IMR-90 (cell line): ENCODE data around the gene LRIG1.

Experiments
- BHLHE40 ChIP-seq: fragments of 150-350 bp; IDR thresholded peaks from 2 replicates; pipeline ENCODE4 v1.6.1; 2016; ENCODE audit warnings: mild to moderate bottlenecking, low read depth, low read length
- CEBPB ChIP-seq: IDR thresholded peaks from 2 replicates; pipeline ENCODE4 v1.6.1; 2012; ENCODE audit warnings: low read depth, low read length, improper control_type of control experiment
- CHD1 ChIP-seq: IDR thresholded peaks from 2 replicates; pipeline ENCODE4 v1.6.1; 2012; ENCODE audit warnings: low read depth, low read length, improper control_type of control experiment
- CTCF ChIP-seq: conservative IDR thresholded peaks from 2 replicates; pipeline ENCODE4 v1.5.1; 2012; ENCODE audit warnings: mild to moderate bottlenecking, low read depth, low read length, improper control_type of control experiment
- MXI1 ChIP-seq: IDR thresholded peaks from 2 replicates; pipeline ENCODE4 v1.6.1; 2012; ENCODE audit warnings: low read depth, mild to moderate bottlenecking, low read length, moderate library complexity, borderline replicate concordance
- NFE2L2 ChIP-seq: fragments of 150-350 bp; IDR thresholded peaks from 2 replicates; pipeline ENCODE4 v1.6.1; 2016; ENCODE audit warnings: low read depth, mild to moderate bottlenecking, low read length
- POLR2A ChIP-seq: IDR thresholded peaks from 2 replicates; pipeline ENCODE4 v1.6.1; 2012; ENCODE audit warnings: mild to moderate bottlenecking, low read depth, low read length
- RAD21 ChIP-seq: IDR thresholded peaks from 2 replicates; pipeline ENCODE4 v1.6.1; 2012; ENCODE audit warnings: low read length, improper control_type of control experiment
- RFX5 ChIP-seq: IDR thresholded peaks from 2 replicates; pipeline ENCODE4 v1.8.0; 2012; ENCODE audit warnings: low read depth, mild to moderate bottlenecking, low read length, moderate library complexity
- SMC3 ChIP-seq: fragments of 150-350 bp; IDR thresholded peaks from 2 replicates; pipeline ENCODE4 v1.6.1; 2016; ENCODE audit warnings: low read depth, mild to moderate bottlenecking, antibody characterized with exemption, low read length, moderate library complexity

DNA sequence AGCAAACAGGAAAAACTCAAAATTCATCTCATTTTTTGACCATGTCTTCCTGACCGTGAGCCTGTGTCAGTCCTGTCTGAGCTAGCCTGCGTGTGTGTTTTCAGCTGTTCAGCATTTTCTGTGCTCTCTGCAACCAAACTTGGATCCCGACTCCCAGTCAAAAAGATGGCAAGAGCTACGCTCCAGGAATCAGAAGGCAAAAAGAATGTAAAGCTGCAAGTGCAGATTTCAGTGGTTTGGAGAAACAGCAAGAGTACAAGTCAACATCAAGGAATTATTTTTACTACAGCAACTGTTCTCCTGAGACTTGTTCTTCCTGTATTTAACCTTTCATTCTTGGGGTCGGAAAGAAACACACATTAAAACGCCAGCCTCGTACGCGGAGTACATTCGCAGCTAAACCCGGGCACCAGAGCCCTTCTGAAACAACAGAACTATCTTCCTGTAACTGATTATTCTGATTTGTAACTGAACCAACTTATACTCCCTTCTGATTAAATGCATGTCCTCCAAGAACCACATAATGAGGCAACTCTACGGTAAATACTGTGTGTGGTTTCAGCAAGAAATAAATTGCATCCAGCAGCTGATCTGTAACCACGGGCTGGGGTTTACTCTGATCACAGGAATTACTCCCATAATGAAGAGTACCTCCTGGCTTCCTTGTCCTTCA, 107.4 kb downstream of the LRIG1 start:
- TF ChIP-seq CTCF (no peak), POLR2A (no peak), MXI1 (no peak), CHD1 (no peak), RAD21 (no peak), SMC3 (no peak), BHLHE40 (no peak), RFX5 (no peak), NFE2L2 (no peak), CEBPB (no peak)
